HG03095 (cell line): Measurements from ENCODE around the gene PSENEN.
A peak's percentile ranks its signal among the peaks of the same experiment; 100 is the strongest.
"Not testable (repeated sequence)": the region's sequence is repeated elsewhere in the genome, so short reads cannot be mapped to it uniquely, and the experiment has no call there.

Experiments used
- ATAC-seq: cut with Tn5 transposase; IDR thresholded peaks from one replicate; pipeline ENCODE4 v1.9.1; 2021; ENCODE audit warnings: moderate library complexity; ENCODE audit not compliant: unreplicated experiment

PSENEN gene

DNA sequence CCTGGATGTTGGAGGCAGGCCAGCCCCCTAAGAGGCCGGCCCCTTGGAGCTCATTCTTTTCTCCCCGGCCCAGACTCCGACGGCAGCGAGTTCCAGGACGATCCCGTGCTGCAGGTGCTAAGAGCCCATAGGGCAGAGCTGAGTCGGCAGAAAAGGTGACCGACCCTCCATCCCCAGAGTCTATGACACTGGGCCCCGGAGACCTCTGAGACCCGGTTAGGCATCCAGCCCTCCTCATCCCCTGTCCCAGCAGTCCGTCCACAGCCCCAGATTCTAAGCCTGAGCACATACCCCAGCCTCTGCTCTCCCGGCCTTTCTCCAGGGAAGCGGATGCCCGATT, 22.6 kb downstream of the PSENEN start:
- no peak for ATAC-seq

DNA sequence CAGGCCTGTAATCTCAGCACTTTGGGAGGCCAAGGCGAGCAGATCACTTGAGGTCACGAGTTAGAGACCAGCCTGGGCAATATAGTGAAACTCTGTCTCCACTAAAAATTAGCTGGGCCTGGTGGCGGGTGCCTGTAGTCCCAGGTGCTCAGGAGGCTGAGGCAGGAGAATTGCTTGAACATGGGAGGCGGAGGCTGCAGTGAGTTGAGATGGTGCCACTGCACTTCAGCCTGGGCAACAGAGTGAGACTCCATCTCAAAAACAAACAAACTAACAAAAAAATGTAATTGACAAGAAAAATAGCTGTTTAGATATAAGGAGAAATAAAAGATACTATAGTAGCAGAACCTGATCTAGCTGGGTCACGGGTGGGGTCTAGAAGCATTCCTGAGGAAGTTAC, 26.9 kb downstream of the PSENEN start:
- ATAC-seq = not testable (repeated sequence)

DNA sequence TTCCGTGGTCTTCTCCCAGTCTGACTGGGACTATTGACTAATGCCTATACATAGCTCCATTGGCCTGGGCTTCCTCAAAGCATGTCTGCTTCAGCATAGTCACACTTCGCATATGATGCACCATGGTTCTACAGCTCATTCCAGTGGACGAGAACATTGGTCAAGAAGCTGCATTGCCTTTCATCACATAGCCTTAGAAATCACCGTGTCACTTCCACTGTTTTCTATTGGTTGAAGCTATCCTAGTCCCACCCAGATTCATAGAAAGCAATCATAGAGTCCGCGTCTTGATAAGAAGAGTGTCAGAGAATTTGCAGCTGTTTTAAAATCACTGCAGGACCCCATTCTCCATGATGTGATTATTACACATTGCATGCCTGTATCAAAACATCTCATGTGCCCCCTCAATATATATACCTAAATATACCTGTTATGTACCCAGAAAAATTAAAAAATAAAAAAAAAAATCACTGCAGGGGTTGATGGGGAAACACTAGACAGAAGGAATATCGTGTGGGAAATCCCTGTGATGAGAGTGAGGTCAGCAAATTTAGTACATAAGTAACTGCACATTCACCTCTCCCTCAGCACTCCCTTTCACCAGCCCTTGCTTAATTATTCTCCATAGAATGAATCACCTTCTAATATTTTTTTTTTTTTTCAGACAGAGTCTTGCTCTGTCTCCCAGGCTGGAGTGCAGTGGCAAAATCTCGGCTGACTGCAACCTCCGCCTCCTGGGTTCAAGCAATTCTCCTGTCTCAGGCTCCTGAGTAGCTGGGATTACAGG, 27.8 kb downstream of the PSENEN start:
- no peak for ATAC-seq

DNA sequence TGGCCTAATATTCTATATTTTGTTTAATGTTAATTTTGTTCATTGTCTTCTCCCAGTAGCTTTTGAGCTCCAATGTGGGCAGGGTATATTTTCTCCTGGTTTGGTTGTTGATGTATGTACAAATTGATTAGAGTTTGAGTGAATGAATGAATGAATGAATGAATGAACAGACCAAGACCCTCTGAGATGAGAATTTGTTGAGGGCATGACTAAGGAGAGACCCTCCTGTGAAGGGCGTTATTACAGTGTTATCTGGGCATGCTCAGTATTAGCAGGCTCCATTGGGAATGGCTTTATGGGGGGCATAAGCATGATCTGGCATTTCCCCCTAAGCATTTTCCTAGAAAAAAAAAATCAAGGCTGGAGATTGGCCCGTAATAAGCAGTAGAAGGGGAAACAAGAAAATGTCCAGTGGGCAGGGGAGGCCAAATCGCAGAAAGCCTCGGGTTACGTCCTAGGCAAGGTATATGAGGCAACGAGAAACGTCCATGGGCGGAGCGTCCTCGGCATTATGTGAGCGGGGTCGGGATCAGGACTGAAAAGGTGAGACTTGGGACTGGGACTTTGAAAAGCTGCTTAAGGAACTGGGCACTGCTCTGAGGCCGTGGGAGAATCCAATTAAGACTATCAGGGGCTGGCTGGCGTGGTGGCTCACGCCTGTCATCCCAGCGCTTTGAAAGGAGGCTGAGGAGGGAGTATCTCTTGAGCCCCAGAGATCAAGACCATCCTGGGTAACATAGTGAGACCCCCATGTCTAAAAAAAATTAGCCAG, 29.0 kb downstream of the PSENEN start:
- ATAC-seq = no peak

DNA sequence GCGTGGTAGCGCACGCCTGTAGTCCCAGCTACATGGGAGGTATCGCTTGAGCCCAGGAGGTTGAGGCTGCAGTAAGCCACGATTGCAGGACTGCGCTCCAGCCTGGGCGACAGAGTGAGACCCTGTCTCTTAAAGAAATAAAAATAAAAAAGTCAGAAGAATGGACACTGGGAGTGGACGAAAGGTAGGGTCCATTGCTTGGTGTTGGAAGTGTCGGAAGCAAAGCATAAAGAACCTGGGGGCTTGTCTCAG, 29.5 kb downstream of the PSENEN start:
- ATAC-seq = no peak

DNA sequence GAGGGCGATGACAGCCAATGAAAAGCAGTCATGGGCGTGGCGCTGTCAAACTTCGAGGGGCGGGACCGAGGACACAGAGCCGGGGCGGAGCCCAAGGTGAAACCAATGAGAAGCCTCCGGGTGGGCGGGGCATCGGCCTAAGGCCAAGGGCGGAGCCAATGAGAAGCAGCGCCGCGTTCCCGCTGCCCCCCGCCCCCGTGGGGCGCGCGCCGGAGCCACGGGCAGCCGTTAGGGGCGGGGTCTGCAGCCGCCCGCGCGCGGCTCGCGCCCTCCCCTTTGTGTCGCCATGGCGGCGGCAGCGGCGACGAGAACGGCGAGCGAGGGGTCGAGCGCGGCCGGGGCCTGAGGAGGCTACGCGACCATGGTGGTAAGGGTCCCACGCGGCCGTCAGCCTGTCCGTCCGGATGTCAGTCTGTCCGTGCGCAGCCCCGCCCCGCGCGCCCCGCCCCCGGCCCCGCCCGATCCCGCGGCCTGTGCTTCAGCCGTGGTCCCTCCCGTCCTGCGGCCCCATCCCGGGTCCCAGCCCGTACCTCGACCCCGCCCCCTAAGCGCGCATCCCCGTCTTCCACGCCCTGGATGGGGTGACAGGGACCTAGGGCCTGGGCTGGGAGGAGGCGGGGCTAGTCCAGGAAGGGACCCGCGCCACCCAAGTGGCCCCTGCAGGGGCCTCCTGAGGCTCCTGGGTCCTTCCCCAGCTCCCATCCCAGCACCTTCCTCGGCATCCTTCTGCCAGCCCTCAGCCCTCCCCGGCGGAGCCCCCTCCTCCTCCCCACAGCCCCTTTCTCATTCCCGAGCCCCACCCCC, 30.0 kb downstream of the PSENEN start, which contains the start of gene ARHGAP33:
Gene ARHGAP33, plus strand, starts transcription at position 267 of the 804 bp plus-strand sequence. Its CDS starts 95 bp downstream, at position 362.
- peak; percentile 73 for ATAC-seq

DNA sequence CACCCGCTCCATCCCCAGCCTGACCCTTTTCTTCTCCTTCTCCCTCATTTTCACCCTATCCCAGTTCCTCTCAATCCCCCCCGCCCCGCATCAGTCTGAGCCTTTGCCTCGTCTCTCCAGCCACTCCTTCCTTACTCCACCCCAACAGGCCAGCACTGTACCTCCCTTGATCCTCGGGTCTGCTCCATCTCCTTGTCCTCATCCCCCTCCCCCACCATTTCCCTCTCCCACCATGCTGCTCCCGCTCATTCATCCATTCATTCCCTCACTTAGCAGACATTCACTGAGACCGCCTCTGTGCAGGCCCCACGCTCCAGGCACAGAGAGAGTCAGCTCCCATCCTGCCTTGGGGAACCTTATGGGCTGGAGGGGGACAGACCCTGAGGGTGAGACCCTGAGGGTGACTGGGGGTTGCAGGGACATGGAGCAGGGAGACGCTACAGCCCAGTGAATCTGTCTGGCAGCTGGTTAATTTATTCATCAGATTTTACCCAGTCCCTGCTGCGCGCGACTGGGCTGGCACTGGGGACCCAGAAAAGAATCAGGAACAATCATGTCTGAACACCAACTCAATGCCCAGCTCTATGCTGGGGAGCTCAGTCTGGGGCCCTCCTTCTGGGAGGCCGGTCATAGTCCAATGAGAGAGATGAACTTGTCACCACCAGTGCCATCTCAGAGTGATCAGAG, 30.8 kb downstream of the PSENEN start:
- no peak for ATAC-seq

DNA sequence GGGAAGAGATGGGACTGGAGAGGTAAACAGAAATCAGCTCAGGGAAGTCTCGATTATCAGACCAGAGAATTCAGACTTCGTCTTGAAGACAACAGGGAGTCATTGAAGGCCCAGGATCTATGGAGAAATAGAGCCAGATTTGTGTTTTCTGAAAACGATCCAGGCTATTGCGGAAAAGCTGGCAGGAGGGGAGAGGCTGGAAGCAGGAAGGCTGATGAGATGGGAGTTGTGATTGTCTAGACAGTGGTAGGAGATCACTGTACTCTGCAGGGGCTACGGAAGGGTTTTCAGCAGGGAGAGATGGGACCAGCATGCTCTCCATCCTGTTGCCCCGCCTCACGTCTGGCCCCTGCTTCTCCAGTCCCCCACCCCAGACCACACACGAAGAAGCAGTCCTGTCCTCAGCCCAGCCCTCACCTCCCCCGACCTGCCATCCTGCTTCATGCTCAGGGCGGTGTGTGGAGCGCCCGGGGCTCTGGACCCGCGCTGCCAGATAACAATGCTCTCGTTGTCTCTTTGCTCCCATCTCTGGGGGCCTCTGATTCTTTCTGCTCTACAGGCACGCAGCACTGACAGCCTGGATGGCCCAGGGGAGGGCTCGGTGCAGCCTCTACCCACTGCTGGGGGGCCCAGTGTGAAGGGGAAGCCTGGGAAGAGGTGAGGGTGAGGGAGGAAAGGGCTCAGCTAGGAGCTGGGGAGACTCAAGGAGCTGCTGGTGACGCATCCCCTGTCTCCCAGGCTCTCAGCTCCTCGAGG, 31.8 kb downstream of the PSENEN start:
- ATAC-seq = no peak

DNA sequence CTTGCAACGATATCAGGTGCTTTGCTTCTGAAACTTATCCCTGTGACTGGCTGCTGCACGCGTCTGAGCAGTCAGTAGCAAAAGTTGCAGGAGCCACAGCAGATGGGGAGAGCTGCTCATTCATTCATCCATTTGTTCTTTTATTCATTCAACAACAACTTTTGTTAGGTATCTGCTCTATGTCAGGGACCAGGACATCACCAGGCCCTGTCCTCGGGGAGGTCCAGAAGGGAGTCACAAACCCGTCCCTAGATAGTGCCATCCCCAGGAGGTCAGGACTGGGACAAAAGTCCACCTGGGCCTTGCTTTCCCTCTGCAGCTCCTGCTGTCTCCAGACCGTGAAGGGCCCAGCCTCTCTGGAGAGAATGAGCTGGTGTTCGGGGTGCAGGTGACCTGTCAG, 32.5 kb downstream of the PSENEN start:
- no peak for ATAC-seq

DNA sequence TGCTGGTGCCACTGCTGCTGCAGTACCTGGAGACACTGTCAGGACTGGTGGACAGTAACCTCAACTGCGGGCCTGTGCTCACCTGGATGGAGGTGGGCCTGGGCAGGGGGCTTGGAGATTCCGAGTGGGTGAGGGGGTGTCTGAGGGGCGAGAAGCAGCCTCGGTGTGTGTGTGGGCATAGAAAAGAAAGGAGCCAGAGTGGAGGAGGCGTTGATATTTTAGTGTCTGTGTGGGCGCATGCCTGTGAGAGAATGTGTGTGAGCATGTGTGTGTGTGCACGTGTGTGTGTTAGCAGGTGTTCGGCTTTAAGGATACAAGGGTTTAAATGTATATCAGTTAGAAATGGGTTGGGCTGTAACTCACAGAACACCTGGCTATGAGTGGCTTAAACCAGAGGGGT, 33.6 kb downstream of the PSENEN start:
- ATAC-seq = no peak

DNA sequence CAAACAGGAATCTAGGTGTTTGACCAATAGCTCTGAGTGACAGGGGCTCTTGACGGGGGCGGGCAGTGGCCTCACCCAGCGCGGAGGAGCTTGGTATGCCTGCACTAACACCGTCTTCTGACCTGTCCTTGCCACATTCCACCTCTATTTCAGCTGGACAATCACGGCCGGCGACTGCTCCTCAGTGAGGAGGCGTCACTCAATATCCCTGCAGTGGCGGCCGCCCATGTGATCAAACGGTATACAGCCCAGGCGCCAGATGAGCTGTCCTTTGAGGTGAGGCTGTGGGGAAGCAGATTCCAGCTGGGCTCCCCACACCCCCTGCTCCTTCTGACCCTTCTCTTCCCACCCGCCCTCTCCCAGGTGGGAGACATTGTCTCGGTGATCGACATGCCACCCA, 34.6 kb downstream of the PSENEN start:
- no peak for ATAC-seq

DNA sequence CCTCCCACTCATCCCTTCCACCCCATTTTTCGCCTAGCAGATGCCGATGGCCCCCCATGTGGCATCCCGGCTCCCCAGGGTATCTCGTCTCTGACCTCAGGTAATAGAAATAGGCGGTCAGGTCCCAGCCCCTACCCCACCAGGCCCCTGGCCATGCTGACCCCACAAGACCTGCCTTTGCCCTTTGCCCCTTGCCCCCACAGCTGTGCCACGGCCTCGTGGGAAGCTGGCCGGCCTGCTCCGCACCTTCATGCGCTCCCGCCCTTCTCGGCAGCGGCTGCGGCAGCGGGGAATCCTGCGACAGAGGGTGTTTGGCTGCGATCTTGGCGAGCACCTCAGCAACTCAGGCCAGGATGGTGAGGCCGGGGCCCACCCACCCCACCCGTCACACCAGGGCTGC, 35.3 kb downstream of the PSENEN start:
- no peak for ATAC-seq

DNA sequence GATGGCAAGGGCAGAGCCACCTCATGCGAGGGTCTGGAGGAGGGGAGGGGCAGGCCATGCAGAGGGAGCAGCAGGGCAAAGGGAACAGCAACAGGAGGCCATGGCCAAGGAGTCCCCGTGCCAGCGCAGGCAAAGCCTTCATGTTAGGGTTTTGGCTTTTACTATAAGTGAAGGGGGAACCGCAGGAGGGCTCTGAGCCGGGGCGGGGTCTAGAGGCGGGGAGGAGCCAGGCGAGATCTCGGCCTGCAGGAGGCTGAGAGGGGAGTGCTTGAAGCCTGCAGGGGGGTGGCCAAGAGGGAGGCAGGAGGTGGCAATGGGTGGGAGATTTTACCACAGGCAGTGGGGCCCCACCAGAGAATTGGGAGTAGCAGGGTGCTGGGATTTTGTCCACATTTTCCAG, 36.2 kb downstream of the PSENEN start:
- no peak for ATAC-seq

DNA sequence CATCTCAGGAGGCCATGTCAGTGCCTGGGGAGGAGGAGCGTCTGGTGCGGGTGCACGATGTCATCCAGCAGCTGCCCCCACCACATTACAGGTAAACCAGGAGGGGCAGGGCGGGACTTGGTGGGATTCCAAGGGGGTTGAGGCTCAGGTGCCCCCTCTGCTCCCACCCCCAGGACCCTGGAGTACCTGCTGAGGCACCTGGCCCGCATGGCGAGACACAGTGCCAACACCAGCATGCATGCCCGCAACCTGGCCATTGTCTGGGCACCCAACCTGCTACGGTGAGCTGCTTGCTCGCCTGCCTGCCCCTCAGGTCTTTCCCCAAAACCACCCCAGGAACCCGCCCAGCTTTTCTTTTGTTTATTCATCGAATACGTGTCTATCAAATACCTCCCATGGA, 37.1 kb downstream of the PSENEN start:
- ATAC-seq = no peak

DNA sequence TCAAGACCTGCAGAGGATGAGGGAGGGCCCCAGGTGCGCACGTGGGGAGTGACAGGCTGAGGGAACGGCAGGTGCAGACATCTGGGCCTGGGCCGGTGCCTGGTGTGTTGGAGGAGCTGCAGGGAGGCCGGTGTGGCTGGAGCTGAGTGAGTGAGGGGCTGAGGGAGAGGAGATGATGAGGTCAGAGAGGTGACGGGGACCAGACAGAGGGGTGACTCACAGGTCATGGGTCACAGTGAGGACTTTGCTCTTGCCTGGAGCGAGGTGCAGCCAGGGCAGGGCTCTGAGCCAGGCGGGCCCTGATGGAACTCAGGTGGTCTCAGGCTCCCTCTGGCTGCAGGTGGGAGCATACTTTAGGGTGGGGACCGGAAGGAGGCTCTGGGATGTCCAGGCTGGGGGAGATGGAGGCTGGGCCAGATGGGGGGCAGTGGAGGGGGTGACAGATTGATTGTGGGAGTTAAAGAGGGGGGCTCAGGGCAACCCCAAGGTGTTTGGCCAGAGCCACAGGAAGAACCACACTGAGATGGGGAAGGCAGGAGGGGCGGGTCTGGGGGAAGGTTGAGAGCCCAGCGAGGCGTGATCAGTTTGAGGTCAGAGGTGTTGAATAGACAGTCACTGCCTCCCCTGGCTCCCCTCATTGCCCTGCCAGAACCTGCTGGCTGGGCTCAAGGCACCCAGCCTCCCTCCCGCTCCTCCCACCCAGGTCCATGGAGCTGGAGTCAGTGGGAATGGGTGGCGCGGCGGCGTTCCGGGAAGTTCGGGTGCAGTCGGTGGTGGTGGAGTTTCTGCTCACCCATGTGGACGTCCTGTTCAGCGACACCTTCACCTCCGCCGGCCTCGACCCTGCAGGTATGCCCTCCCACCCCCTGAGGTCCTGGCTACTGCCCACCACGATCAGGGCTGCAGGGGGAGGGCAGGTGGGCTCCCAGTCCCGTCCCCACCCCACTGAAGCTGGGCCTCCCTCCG, 38.3 kb downstream of the PSENEN start:
- no peak for ATAC-seq

DNA sequence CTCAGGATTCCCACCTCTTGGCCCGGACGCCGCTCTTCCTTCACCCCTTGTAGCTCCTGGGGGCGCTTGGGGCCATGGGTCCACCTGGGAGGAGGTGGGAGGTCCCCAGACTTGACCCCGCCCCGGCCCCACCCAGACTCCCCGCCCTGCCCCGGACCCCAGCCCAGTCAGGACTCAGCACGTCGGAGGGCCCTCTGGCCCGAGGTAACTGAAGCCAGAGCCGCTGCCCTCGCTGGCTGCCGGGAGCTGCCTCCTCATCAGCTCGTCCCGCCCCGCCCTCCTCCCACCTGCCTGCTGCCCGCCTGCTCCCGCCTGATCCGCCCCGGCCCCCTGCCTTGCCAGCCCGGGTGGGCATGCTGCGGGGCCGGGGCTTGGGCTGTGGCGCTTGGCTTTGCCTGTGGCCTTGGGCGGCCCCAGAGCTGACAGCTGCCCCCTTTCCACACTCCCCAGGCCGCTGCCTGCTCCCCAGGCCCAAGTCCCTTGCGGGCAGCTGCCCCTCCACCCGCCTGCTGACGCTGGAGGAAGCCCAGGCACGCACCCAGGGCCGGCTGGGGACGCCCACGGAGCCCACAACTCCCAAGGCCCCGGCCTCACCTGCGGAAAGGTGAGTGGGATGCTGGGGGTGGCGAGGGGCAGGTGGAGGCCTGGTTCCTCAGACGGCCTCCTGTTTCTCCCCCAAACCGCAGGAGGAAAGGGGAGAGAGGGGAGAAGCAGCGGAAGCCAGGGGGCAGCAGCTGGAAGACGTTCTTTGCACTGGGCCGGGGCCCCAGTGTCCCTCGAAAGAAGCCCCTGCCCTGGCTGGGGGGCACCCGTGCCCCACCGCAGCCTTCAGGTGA, 39.3 kb downstream of the PSENEN start:
- ATAC-seq = no peak

DNA sequence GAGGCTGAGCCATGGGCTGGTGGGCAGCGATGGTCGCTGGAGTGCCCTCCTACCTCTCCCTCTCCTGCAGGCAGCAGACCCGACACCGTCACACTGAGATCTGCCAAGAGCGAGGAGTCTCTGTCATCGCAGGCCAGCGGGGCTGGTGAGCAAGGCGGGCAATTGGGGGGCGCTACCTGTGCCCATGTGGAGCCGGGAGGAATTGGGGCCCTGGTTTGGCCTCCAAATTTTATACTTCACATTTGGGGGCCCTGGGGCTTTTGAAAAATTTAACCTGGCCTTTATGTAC, 39.8 kb downstream of the PSENEN start:
- no peak for ATAC-seq

DNA sequence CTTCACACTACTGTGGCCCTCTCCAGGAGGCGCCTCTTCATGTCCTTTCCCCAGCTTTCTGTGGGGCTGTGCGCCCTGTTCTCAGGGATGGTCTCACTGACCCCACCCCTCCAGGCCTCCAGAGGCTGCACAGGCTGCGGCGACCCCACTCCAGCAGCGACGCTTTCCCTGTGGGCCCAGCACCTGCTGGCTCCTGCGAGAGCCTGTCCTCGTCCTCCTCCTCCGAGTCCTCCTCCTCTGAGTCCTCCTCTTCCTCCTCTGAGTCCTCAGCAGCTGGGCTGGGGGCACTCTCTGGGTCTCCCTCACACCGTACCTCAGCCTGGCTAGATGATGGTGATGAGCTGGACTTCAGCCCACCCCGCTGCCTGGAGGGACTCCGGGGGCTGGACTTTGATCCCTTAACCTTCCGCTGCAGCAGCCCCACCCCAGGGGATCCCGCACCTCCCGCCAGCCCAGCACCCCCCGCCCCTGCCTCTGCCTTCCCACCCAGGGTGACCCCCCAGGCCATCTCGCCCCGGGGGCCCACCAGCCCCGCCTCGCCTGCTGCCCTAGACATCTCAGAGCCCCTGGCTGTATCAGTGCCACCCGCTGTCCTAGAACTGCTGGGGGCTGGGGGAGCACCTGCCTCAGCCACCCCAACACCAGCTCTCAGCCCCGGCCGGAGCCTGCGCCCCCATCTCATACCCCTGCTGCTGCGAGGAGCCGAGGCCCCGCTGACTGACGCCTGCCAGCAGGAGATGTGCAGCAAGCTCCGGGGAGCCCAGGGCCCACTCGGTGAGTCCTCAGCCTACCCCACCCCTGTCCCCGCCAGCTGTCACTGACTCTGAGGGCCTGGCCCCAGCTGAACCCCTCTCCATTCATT, 41.1 kb downstream of the PSENEN start:
- ATAC-seq = no peak
